ENCODE data around the gene RABGGTA.

RABGGTA gene

GRCh38 chr14:24279301-24280186 is 8.1 kb upstream of the RABGGTA start:
- peak; percentile 27 for DNase-seq (ENCODE audit: low spot score)

DNA sequence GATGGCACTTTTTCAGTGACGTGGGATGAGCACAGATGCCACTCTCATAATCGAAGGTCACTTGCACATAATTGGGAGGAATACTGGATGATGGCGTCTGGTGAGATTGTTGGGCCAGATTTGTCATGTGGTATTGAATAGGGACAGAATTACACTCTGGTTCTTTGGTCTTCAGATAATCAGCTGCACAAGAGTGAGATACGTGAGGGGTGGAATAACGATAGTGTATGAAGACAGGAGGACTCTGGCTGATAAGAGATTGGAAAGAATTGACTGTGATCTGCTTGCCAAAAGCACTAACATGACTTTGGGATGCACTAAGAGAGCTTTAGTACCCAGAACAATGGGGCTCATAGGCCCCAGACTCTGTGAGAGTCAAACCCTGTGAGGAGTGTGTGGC is 7.0 kb upstream of the RABGGTA start:
- no peak for DNase-seq (ENCODE audit: low spot score)

DNA sequence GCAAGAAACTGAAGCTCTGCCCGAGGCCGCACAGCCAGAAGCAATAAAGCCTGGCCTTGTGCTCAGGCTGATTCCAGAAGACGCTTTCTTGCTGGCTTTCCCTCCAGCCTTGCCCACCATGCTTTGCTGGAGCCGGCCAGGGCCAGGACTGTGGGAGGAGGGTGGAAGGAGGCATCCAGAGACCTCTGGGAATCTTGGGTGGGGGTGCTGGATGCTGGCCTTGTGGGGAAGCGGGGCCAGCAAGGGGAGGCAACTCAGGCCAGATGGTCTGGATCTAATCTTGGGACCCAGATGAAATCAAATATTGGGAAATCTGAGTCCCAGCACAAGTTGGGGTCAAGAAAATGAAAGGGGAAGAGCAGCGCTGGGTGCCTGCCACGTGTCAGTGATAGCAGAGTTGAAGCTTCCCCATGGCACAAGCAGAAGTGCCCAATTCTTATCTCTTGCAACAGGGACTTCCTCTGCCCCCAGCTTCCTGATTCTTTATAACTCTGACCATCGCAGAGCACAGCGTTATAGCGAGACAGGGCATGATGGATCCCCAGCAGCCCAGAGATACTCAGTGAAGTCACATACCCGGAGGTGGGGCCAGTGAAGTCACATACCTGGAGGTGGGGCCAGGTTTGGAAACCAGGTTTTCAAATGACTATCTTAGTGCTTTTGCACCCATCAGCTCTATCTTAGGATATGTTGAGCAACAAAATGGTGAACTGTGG is 6.4 kb upstream of the RABGGTA start:
- DNase-seq (ENCODE audit: low spot score), result no peak

- no peak for DNase-seq (ENCODE audit: low spot score)
Observed at GRCh38 chr14:24277071-24277470, 5.7 kb upstream of the RABGGTA start.

DNA sequence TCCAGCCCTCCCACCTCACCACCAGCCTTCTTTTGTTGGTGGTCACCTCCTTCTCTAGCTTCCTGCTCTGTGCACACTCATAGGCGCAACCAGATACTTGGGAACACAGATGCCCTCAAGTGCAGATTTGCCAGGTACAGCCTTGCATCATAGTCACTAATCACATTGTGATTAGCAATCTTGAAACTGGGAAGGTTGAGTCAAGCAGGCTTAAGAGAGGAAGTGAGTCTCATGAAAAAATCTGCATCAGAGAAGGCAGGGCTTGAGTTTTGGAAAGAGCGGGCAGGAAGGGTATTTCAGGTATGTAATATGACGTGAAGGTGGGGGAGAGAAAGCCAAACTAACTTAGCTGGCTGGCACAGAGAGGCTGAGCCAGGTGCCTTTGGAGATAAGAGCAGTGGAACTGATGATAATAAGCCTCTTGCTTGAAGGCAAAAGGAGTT is 2.7 kb upstream of the RABGGTA start:
- no peak for DNase-seq (ENCODE audit: low spot score)

- DNase-seq (ENCODE audit: low spot score), result no peak
Observed at GRCh38 chr14:24273422-24273998, 2.1 kb upstream of the RABGGTA start.

DNA sequence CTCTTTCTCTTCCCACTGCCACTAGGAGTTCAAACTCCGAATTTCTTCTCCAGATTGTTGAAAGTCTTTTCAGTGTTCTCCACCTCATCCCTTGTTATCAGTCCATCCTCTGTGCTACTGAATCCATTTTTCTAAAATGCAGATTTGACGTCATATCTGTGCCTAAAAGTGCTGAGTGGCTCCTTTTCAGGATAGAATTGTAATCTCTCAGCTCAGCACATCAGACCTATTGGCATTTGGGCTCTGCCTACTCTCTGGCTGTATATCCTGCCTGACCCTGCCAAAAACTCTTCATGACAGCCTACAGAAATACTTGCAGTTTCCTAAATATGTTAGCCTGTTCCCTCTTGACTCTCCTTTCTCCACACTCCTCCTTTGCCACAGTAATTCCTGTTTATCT is 1.1 kb upstream of the RABGGTA start:
- no peak for DNase-seq (ENCODE audit: low spot score)

GRCh38 chr14:24271834-24272263 is 452 bp upstream of the RABGGTA start:
- DNase-seq (ENCODE audit: low spot score), result no peak

GRCh38 chr14:24270537-24271133 is 762 bp downstream of the RABGGTA start:
- DNase-seq (ENCODE audit: low spot score), result no peak

DNA sequence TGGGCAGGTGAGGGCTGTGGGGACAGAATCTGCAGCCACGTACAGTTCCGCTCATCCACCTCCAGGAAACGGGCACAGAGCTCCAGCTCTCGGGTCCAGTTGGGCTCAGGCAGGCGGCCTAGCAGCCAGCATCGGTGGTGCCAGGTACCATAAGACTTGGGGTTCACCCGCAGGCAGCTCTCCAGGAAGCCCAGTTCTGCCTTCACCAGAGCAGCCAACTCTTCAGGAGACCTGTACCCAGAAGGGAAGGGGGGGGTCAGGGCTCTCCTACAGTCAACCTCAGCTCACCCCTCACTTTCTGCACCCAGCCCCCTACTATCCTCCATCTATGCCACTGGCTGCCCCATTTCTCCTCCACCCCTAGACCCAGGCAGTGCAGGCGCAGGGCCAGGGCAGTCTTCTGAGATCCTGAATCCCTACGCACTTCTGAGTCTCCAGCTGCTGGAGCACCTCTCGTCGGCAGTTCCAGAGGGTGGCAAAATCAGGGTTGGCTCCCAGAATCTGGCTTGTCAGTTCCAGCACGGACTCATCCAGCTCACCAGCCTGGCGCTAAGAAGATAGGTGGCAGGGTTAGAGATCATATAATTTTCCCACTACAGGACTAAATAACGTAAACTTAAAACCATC is 1.4 kb downstream of the RABGGTA start:
- no peak for DNase-seq (ENCODE audit: low spot score)

DNA sequence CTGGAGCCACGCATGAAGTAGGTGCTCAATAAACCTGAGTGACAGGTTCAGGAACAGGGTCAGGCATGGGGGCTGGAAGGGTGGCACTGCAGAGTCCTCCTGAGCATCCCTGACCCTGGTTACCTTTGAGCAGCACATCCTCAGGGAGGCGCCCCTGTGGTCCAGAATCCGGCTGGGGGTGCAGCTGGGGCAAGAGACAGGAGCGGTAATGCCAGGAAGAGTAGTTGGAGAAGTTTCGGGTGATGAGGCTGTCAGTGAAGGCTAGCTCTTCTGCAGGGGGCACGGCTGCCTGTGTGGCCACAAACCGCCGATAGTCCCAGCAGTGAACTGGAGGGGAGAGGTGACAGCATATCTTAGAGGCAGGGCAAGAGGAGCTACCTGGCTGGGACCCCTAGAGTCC is 2.0 kb downstream of the RABGGTA start:
- no peak for DNase-seq (ENCODE audit: low spot score)

DNA sequence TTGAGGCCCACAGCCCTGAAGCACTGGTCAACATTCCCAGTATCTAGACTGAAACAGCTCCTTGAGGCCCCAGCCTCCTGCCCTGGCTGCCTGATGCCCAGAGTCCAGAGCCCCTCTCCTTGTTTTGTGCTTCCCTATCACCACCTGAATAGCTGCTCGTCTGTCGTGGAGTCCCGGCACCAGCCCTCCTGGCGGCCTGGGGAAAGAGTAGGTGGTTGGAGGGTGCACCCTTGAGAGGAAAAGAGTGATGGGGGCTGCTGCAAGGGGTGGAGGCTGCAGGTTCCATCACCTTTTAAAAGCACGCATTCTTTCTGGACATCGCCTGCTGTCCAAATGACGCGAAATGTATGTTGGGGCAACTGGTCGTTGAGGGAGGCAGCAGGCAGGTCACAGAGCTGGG is 3.2 kb downstream of the RABGGTA start:
- no peak for DNase-seq (ENCODE audit: low spot score)

GRCh38 chr14:24267516-24267915 is 3.9 kb downstream of the RABGGTA start:
- DNase-seq (ENCODE audit: low spot score), result no peak

DNA sequence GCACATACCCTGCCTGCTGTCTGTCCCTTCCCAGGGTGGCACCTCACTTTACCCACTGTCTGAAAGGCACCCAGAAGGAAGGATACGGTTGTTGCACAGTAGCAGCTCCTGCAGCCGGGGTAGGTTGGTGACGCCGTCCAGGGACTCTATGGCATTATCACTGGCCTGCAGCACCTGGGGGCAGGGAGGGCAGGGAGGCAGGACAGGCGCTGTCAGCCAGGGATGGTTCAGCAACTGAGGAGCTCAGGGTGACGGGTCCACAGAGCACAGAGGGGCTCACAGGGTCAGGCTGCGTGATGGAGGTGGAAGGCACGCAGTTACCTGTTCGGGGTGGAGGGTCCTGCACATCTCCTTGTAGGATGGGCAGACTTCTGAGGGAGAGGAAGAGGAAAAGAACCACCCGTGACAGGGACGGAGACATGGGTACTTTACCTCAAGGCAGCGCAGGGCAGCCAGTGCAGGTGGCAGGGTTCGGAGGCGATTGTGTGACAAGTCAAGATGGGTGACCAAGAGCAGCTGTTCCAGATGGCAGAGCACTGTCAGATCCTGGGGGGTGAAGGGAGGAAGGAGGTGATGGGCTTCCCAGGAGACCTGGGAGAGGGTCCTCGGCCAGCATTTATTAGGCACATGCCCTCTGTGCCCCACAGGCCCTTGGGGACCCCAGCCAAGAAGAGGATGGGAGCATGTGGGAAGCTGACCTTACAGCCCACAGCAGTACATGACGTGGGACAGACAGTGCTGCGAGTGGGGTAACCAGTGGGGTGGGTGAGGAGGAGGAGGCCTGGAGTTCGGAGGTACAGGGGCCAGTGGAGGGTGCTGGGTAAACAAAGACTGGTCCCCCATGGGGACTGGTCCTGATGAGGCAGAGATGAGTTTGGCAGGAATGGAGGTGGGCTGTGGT is 4.8 kb downstream of the RABGGTA start:
- DNase-seq (ENCODE audit: low spot score), result no peak

DNA sequence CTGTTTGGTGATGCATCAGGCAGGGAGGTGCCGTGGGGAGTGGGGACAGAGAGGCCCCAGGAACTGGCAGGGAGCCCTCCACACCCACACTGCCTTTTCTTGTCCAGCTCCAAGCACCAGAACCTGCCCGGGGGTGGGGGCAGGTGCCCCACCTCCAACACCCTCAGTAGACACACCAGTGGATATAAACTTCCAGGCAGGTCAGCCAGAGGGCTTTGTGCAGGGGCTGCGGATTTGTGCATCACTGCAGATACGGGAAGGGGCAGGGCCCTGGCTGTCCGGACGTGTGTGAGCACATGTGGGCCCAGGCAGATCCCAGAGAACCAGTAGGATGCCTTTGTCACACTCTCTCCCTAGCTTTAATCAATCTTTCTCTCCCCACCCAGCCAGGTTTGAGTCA is 7.1 kb downstream of the RABGGTA start:
- no peak for DNase-seq (ENCODE audit: low spot score)

GRCh38 chr14:24263848-24264247 is 7.5 kb downstream of the RABGGTA start:
- DNase-seq (ENCODE audit: low spot score), result no peak

DNA sequence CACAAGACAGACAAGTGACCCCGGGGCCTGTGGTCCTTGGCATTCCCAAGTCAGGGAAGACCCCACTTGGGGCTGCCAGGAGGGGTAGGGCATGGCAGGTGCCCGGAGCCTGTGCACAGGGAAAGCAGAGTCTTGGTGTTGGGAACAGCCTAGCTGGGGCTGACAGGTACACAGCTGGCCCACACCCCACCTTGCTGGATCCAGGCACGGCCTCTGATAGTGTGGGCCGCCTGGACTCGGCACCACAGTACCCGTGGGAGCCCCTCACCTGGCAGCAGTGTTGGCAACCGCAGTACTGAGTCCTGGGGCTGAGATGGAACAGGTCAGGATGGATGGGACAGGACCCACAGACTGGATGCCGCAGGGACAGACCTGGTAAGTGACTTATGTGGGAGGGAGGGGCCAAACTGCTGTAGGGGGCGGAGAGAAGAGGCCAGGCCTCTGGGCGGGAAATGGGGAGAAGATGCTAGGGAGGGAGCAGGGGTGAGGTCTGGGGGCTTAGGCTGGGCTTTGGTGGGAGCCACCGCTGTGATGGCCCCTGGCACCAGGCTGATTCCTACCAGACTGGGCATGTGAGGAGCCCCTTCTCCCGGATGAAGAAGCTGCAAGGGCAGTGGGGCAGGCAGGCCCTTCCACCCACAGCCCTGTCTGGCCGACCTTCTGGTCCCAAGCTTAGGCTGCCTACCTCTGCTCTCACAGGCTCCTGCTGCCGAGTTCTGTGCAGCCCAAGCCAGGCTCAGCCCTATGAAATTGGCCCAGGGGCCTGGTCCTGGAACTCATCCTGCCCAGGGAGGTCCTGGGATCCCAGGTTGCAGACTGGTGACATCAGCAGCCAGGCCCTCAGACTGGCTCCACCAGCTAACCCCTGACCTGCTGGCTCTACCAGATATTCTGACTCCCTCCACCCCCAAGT is 8.3 kb downstream of the RABGGTA start, which contains the start of gene TGM1:
TSS of gene TGM1 (minus strand) at position 357 of the 913 bp plus-strand sequence. CDS start 825 bp downstream, outside the sequence.
- no peak for DNase-seq (ENCODE audit: low spot score)

DNA sequence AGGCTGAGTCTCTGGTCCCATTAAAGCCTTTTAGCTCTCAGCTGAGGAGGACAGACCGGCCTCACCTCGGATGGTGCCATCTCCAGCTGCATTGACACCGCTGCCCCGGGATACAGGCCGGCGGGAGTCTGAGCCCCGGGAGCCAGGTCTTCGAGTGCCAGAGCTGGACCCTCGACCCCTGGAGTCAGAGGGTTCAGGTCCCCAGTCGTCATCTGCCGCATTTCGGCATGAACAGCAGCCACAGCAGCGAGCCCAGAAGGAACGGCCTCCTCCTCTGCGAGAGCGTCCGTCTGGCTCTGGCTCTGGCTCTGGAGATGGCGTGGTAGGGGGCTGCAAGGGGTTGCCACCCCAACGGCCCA is 9.4 kb downstream of the RABGGTA start:
- DNase-seq (ENCODE audit: low spot score), result no peak

DNA sequence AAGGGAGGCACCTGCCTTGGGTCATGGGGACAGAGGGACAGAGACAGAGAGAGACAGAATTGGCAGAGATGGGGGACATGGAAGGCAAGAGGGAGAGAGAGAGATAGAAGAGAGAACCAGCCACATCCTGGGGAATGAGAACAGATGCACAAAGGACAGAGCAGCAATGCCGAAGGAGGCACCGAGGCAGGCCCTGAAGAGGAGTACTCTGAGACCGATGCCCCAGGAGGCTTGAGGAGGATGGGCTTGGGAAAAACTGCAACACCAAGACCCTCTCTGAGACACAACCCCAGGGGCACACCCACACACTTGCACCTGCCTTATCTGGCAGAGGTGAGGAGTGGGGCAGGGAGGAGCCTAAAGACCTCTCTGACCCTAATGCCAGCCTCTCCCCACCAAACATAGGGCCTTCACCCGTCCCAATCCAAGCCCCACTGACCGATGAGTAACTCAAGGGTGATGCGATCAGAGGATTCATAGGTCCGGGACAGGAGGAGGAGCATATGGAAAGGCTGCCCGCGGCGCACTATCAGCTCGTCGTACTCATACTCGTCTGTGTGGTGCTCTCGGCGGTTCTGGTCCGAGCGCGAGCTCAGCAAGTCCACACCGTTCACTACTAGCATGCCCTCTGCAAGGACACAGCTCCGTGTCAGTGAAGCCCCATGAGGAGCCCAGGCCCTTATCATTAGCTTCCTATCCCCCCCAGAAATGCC is 10.0 kb downstream of the RABGGTA start:
- DNase-seq (ENCODE audit: low spot score), result no peak

Measured in AG20443 (cell line).